ENCODE data around the gene KBTBD12.

Gene KBTBD12

GRCh38 chr3:127927829-127928604 lies 13.0 kb downstream of the KBTBD12 start:
- no peak overlapping the region for H3K4me3 ChIP-seq (replicated peaks; ENCODE audit: low read depth, low read length)
- no peak for DNase-seq (ENCODE audit: extremely low read depth, low read depth)
- TF ChIP-seq CTCF (IDR thresholded peaks at IDR 0.05; ENCODE audit: low read depth, low read length, missing control alignments) = no peak

GRCh38 chr3:127929818-127930413 lies 14.9 kb downstream of the KBTBD12 start:
- no peak for DNase-seq (ENCODE audit: extremely low read depth, low read depth)
- no peak for TF ChIP-seq CTCF (IDR thresholded peaks at IDR 0.05; ENCODE audit: low read depth, low read length, missing control alignments)
- H3K4me3 ChIP-seq (replicated peaks; ENCODE audit: low read depth, low read length) = no peak overlapping the region

DNA sequence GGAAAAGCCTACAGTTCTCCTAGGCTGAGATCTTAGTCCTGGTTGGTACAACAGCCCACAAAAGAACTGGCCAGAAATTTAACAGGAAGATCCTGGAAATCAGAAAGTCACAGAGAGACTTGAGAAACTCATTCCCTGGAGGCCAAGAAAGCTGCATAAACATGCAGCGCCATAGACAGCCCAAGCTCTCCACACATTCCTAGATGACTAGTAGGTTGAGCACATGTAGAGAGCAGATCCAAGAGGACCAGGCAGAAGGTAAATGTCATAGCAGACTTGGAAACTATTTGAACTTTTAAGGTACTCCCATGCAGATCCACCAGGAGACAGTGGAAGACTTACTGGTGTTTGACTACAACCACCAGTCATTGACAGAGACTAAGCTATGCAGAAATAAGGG lies 18.4 kb downstream of the KBTBD12 start:
- no peak for TF ChIP-seq CTCF (IDR thresholded peaks at IDR 0.05; ENCODE audit: low read depth, low read length, missing control alignments)
- H3K4me3 ChIP-seq (replicated peaks; ENCODE audit: low read depth, low read length) = no peak overlapping the region
- DNase-seq (ENCODE audit: extremely low read depth, low read depth) = no peak

DNA sequence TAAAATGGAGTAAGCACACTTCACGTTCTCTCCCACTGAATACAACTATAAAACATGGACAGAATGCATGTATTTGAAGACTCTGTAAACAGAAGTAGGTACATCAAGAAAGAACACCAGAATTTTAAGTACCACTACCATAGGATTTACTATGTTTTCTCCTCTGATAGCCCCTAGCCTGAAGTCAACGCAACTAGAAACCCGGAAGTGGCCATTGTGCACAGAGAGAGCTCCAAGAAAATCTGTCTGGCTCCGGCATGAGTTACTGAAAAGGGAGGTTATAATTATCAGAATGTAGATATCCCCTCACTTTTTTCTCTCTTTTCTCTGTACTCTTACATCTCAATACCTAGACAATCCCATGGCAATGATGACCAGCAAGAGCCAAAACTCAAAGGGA lies 23.8 kb downstream of the KBTBD12 start:
- TF ChIP-seq CTCF (IDR thresholded peaks at IDR 0.05; ENCODE audit: low read depth, low read length, missing control alignments) = no peak
- DNase-seq (ENCODE audit: extremely low read depth, low read depth) = no peak
- no peak overlapping the region for H3K4me3 ChIP-seq (replicated peaks; ENCODE audit: low read depth, low read length)

GRCh38 chr3:127940116-127940515 lies 25.1 kb downstream of the KBTBD12 start:
- DNase-seq (ENCODE audit: extremely low read depth, low read depth) = no peak
- TF ChIP-seq CTCF (IDR thresholded peaks at IDR 0.05; ENCODE audit: low read depth, low read length, missing control alignments) = no peak
- H3K4me3 ChIP-seq (replicated peaks; ENCODE audit: low read depth, low read length) = no peak overlapping the region

DNA sequence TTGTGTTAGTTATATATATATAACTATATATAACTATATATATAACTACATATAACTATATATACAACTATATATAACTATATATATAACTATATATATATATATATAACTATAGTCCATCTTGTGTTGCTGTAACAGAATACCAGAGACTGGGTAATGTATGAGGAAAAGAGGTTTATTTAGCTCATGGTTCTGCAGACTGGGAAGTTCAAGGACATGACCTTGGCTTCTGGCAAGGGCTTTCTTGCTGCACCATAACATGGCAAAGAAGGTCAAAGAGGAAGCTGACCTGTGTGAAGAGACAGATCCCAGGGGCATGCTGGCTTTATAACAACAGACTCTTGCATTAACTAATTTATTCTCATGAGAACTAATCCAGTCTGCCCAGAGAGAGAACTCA lies 27.6 kb downstream of the KBTBD12 start:
- TF ChIP-seq CTCF (IDR thresholded peaks at IDR 0.05; ENCODE audit: low read depth, low read length, missing control alignments) = no peak
- H3K4me3 ChIP-seq (replicated peaks; ENCODE audit: low read depth, low read length) = no peak overlapping the region
- DNase-seq (ENCODE audit: extremely low read depth, low read depth) = no peak

All from HFF-Myc (cell line).